Measurements from ENCODE around the gene PTPRN2.

The PTPRN2 gene

GRCh38 chr7:158266817-158267741 is 320.5 kb downstream of the PTPRN2 start:
- FAIRE-seq = no peak
- DNase-seq (ENCODE audit: insufficient read length, low spot score) = no peak
- no peak for TF ChIP-seq POLR2A (IDR thresholded peaks at IDR 0.05; ENCODE audit: low read depth, low read length)

- DNase-seq (ENCODE audit: insufficient read length, low spot score) (no peak), FAIRE-seq (no peak)
- no peak for TF ChIP-seq POLR2A (IDR thresholded peaks at IDR 0.05; ENCODE audit: low read depth, low read length)
Observed at GRCh38 chr7:158266426-158266816, 321.2 kb downstream of the PTPRN2 start.

- no peak for DNase-seq (ENCODE audit: insufficient read length, low spot score)
- no peak for TF ChIP-seq POLR2A (IDR thresholded peaks at IDR 0.05; ENCODE audit: low read depth, low read length)
- no peak for FAIRE-seq
Observed at GRCh38 chr7:158265743-158266080, 321.9 kb downstream of the PTPRN2 start.

- no peak for TF ChIP-seq POLR2A (IDR thresholded peaks at IDR 0.05; ENCODE audit: low read depth, low read length)
- DNase-seq (ENCODE audit: insufficient read length, low spot score) = no peak
Observed at GRCh38 chr7:158264881-158265742, 322.5 kb downstream of the PTPRN2 start.

GRCh38 chr7:158263964-158264748 is 323.5 kb downstream of the PTPRN2 start:
- FAIRE-seq (no peak), DNase-seq (ENCODE audit: insufficient read length, low spot score) (no peak)
- TF ChIP-seq POLR2A (IDR thresholded peaks at IDR 0.05; ENCODE audit: low read depth, low read length) = no peak

More at GRCh38 chr7:158264881-158265742, 322.5 kb downstream of the PTPRN2 start:
- no peak for FAIRE-seq

- no peak for TF ChIP-seq POLR2A (IDR thresholded peaks at IDR 0.05; ENCODE audit: low read depth, low read length)
- DNase-seq (ENCODE audit: insufficient read length, low spot score) (no peak), FAIRE-seq (no peak)
Observed at GRCh38 chr7:158263110-158263963, 324.3 kb downstream of the PTPRN2 start.

GRCh38 chr7:158262284-158263109 is 325.1 kb downstream of the PTPRN2 start:
- FAIRE-seq (no peak), DNase-seq (ENCODE audit: insufficient read length, low spot score) (no peak)
- no peak for TF ChIP-seq POLR2A (IDR thresholded peaks at IDR 0.05; ENCODE audit: low read depth, low read length)

GRCh38 chr7:158261362-158262235 is 326.0 kb downstream of the PTPRN2 start:
- no peak for TF ChIP-seq POLR2A (IDR thresholded peaks at IDR 0.05; ENCODE audit: low read depth, low read length)
- FAIRE-seq = no peak
- no peak for DNase-seq (ENCODE audit: insufficient read length, low spot score)

- FAIRE-seq (no peak), DNase-seq (ENCODE audit: insufficient read length, low spot score) (no peak)
- no peak for TF ChIP-seq POLR2A (IDR thresholded peaks at IDR 0.05; ENCODE audit: low read depth, low read length)
Observed at GRCh38 chr7:158260567-158261361, 326.9 kb downstream of the PTPRN2 start.

GRCh38 chr7:158259671-158260418 is 327.8 kb downstream of the PTPRN2 start:
- DNase-seq (ENCODE audit: insufficient read length, low spot score) (no peak), FAIRE-seq (no peak)
- no peak for TF ChIP-seq POLR2A (IDR thresholded peaks at IDR 0.05; ENCODE audit: low read depth, low read length)
